Measurements from ENCODE around the gene UBN2. TPM values are rescaled to one million over a fixed set of nuclear protein-coding genes. Genes with fewer than 3 reads are reported as not detected.
A peak's percentile ranks its signal among the peaks of the same experiment; 100 is the strongest.

UBN2 gene
- total and polyA plus RNA-seq, 10 of the 15 experiments (the other 5 are each of a cell fraction or from before 2014, with no cell fraction given), result 0.27 to 8.5 (median 2.5) TPM

DNA sequence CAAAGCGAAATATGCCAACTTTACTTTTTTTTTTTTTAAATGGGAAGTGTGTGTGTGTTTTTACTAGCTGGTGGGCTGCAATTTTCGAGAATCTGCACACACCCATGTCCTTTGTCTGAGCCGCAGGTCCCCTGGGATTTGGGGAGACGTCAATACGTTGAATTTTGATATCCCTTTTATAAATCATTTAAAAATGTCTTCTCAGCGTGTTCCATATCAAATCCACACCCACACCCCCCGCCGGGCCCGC, 109.7 kb downstream of the UBN2 start:
- H4K20me1 ChIP-seq (ENCODE audit: control insufficient read depth, insufficient read depth), result no peaks in the 10 kb centered on the region
- peaks cover 18% of the 10 kb centered on the region for H3K79me2 ChIP-seq (ENCODE audit: control insufficient read depth, insufficient read depth, low read length)
- no TSS peak for BruUV-seq (replicated peaks)
- intact Hi-C loops (cut with micrococcal nuclease; ENCODE audit: unreplicated experiment) (loop anchor here (1.0 kb wide), 2 partner anchors 19 to 231 kb away; partner anchors contain the start of genes LUC7L2 and ZC3HAV1), in situ Hi-C loops (cut with MboI) (no loop called here)
- H2AFZ ChIP-seq (ENCODE audit: control insufficient read depth, low read depth, low read length), result peak overlapping the region; percentile 92
- peak overlapping the region; percentile 97 for H3K27ac ChIP-seq (ENCODE audit: control insufficient read depth, insufficient read depth)
- no peaks in the 10 kb centered on the region for H3K27me3 ChIP-seq (replicated peaks in 1 of 2; ENCODE audit: control insufficient read depth in 2 of 2, insufficient read depth in 2 of 2, low read length in 1 of 2)
- no peak for TF ChIP-seq RAD21 (IDR thresholded peaks at IDR 0.05; ENCODE audit: insufficient read depth, low read depth, low read length)
- TF ChIP-seq FOXM1 (IDR thresholded peaks at IDR 0.05; ENCODE audit: low read depth, low read length), result peak; percentile 66; the same call in 1 of the 2 replicates
- TF ChIP-seq, protein P1, sequence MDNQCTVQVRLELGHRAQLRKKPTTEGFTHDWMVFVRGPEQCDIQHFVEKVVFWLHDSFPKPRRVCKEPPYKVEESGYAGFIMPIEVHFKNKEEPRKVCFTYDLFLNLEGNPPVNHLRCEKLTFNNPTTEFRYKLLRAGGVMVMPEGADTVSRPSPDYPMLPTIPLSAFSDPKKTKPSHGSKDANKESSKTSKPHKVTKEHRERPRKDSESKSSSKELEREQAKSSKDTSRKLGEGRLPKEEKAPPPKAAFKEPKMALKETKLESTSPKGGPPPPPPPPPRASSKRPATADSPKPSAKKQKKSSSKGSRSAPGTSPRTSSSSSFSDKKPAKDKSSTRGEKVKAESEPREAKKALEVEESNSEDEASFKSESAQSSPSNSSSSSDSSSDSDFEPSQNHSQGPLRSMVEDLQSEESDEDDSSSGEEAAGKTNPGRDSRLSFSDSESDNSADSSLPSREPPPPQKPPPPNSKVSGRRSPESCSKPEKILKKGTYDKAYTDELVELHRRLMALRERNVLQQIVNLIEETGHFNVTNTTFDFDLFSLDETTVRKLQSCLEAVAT (IDR thresholded peaks at IDR 0.05), result peak; percentile 5; the same call in 1 of the 2 replicates
- no peak for TF ChIP-seq BRCA1 (IDR thresholded peaks at IDR 0.05; ENCODE audit: low read depth, low read length)
- TF ChIP-seq MEF2B (IDR thresholded peaks at IDR 0.05; ENCODE audit: partially characterized antibody, poor library complexity, severe bottlenecking), result peak; percentile 98
- TF ChIP-seq, protein P2, sequence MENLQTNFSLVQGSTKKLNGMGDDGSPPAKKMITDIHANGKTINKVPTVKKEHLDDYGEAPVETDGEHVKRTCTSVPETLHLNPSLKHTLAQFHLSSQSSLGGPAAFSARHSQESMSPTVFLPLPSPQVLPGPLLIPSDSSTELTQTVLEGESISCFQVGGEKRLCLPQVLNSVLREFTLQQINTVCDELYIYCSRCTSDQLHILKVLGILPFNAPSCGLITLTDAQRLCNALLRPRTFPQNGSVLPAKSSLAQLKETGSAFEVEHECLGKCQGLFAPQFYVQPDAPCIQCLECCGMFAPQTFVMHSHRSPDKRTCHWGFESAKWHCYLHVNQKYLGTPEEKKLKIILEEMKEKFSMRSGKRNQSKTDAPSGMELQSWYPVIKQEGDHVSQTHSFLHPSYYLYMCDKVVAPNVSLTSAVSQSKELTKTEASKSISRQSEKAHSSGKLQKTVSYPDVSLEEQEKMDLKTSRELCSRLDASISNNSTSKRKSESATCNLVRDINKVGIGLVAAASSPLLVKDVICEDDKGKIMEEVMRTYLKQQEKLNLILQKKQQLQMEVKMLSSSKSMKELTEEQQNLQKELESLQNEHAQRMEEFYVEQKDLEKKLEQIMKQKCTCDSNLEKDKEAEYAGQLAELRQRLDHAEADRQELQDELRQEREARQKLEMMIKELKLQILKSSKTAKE (IDR thresholded peaks at IDR 0.05; ENCODE audit: low read depth, poor library complexity, severe bottlenecking), result peak; percentile 66
- TF ChIP-seq, protein P3, sequence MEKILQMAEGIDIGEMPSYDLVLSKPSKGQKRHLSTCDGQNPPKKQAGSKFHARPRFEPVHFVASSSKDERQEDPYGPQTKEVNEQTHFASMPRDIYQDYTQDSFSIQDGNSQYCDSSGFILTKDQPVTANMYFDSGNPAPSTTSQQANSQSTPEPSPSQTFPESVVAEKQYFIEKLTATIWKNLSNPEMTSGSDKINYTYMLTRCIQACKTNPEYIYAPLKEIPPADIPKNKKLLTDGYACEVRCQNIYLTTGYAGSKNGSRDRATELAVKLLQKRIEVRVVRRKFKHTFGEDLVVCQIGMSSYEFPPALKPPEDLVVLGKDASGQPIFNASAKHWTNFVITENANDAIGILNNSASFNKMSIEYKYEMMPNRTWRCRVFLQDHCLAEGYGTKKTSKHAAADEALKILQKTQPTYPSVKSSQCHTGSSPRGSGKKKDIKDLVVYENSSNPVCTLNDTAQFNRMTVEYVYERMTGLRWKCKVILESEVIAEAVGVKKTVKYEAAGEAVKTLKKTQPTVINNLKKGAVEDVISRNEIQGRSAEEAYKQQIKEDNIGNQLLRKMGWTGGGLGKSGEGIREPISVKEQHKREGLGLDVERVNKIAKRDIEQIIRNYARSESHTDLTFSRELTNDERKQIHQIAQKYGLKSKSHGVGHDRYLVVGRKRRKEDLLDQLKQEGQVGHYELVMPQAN (conservative IDR thresholded peaks at IDR 0.05), result 0 out of 2 replicates have a peak, but pooled peaks have one; percentile 4
- TF ChIP-seq NR2C1 (IDR thresholded peaks at IDR 0.05), result no peak
- 0 out of 2 replicates have a peak, but pooled peaks have one; percentile 22 for TF ChIP-seq PAX8 (IDR thresholded peaks at IDR 0.05)
- ChIA-PET POLR2A (no interaction called here), RAD21 (ENCODE audit: unreplicated experiment) (no interaction called here), SMC1A (ENCODE audit: uncharacterized antibody, unreplicated experiment) (no interaction called here), CTCF (interaction anchor here (1.0 kb wide), 1 partner anchor 17 kb away, joined by 7 read pairs; no protein-coding TSS in a partner anchor)
- WGBS (ENCODE audit: insufficient coverage, insufficient replicate concordance, low lambda C conversion rate, missing lambda C conversion rate), result 0% methylated on average over 9 of the region's 9 CpGs
- no peak for ATAC-seq
- FAIRE-seq, result no peak
- H3K4me1 ChIP-seq (ENCODE audit: control insufficient read depth, insufficient read depth, low read length), result no peaks in the 10 kb centered on the region
- H3K36me3 ChIP-seq (ENCODE audit: control insufficient read depth in 2 of 2, insufficient read depth in 2 of 2, low read length in 1 of 2), result no peaks in the 10 kb centered on the region
- H3K9me3 ChIP-seq (replicated peaks; ENCODE audit: control insufficient read depth, insufficient read depth, low read length), result peaks cover 5% of the 10 kb centered on the region
- H3K4me2 ChIP-seq (ENCODE audit: control insufficient read depth, insufficient read depth), result peak overlapping the region; percentile 65
- H3K4me3 ChIP-seq, result peak overlapping the region; percentile 84
- H3K9ac ChIP-seq (ENCODE audit: control insufficient read depth, insufficient read depth, low read length), result peak overlapping the region; percentile 98
- no peak for DNase-seq (ENCODE audit: low read depth, low spot score)
